Neural progenitor cell (in vitro differentiated cells): Measurements from ENCODE around the gene TMEM30B.

Experiments used
- EZH2 ChIP-seq: fragments of 200-600 bp; sonication (generic); IDR thresholded peaks from 2 replicates; pipeline ENCODE4 v1.6.1; 2017; ENCODE audit warnings: antibody characterized with exemption, mild to moderate bottlenecking, moderate library complexity
- EZH2phosphoT487 ChIP-seq: fragments of 200-600 bp; sonication (generic); IDR thresholded peaks from 2 replicates; pipeline ENCODE4 v1.6.1; 2017; ENCODE audit warnings: antibody characterized with exemption
- TF ChIP-seq, protein P1 (sequence below): fragments of 200-600 bp; sonication (generic); IDR thresholded peaks from 2 replicates; pipeline ENCODE4 v1.5.1; 2017; ENCODE audit warnings: antibody characterized with exemption, mild to moderate bottlenecking

DNA sequence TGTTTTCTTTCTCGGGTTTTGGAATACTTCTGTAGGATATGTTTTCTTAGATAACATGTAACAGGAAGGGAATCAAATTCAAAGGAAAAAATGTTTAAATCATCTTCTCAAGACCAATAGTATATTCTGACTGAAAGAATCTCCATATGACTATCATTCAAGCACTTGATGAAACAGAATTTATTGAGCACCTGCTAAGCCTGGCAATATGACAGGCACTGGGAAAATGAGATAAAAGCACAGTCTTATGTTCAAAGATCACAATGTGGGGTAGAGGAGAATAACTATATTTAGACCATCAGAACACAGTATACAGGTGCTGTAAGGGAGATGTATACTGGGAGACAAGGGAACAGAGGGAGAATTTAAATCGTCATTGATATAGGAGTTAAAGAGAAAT, 19.1 kb upstream of the TMEM30B start:
- TF ChIP-seq, protein P1, sequence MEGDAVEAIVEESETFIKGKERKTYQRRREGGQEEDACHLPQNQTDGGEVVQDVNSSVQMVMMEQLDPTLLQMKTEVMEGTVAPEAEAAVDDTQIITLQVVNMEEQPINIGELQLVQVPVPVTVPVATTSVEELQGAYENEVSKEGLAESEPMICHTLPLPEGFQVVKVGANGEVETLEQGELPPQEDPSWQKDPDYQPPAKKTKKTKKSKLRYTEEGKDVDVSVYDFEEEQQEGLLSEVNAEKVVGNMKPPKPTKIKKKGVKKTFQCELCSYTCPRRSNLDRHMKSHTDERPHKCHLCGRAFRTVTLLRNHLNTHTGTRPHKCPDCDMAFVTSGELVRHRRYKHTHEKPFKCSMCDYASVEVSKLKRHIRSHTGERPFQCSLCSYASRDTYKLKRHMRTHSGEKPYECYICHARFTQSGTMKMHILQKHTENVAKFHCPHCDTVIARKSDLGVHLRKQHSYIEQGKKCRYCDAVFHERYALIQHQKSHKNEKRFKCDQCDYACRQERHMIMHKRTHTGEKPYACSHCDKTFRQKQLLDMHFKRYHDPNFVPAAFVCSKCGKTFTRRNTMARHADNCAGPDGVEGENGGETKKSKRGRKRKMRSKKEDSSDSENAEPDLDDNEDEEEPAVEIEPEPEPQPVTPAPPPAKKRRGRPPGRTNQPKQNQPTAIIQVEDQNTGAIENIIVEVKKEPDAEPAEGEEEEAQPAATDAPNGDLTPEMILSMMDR, result no peak
- TF ChIP-seq EZH2phosphoT487 (no peak), EZH2 (no peak)
